Activated CD8-positive, alpha-beta memory T cell treated with anti-CD3 and anti-CD28 coated beads for 36 hours (primary cell): Measurements from ENCODE around the gene PLS3. TPM values are rescaled to one million over a fixed set of nuclear protein-coding genes. Genes with fewer than 3 reads are reported as not detected.
"Not testable (repeated sequence)": the region's sequence is repeated elsewhere in the genome, so short reads cannot be mapped to it uniquely, and the experiment has no call there.

ENCODE experiments used
- CTCF ChIA-PET: fragments of 350-600 bp; sonication (Branson Sonifier 250); formaldehyde crosslinking; loops from one replicate; lab custom pipeline; 2021; ENCODE audit warnings: antibody characterized with exemption; lab: Charles Lee
- POLR2A ChIA-PET: fragments of 350-600 bp; sonication (Branson Sonifier 250); formaldehyde crosslinking; loops from one replicate; lab custom pipeline; 2021; ENCODE audit warnings: antibody characterized with exemption; lab: Charles Lee
- total RNA-seq, 2 experiments: library from RNA; stranded (reverse); gene quantifications; one replicate each; pipeline ENCODE4 v1.2.3, GENCODE V29; 2021

PLS3 gene, protein sequence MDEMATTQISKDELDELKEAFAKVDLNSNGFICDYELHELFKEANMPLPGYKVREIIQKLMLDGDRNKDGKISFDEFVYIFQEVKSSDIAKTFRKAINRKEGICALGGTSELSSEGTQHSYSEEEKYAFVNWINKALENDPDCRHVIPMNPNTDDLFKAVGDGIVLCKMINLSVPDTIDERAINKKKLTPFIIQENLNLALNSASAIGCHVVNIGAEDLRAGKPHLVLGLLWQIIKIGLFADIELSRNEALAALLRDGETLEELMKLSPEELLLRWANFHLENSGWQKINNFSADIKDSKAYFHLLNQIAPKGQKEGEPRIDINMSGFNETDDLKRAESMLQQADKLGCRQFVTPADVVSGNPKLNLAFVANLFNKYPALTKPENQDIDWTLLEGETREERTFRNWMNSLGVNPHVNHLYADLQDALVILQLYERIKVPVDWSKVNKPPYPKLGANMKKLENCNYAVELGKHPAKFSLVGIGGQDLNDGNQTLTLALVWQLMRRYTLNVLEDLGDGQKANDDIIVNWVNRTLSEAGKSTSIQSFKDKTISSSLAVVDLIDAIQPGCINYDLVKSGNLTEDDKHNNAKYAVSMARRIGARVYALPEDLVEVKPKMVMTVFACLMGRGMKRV
- 1 to 10 TPM in 1 of 2 experiments, under 1 TPM in 1; 0.82 to 1.3 TPM for total RNA-seq

DNA sequence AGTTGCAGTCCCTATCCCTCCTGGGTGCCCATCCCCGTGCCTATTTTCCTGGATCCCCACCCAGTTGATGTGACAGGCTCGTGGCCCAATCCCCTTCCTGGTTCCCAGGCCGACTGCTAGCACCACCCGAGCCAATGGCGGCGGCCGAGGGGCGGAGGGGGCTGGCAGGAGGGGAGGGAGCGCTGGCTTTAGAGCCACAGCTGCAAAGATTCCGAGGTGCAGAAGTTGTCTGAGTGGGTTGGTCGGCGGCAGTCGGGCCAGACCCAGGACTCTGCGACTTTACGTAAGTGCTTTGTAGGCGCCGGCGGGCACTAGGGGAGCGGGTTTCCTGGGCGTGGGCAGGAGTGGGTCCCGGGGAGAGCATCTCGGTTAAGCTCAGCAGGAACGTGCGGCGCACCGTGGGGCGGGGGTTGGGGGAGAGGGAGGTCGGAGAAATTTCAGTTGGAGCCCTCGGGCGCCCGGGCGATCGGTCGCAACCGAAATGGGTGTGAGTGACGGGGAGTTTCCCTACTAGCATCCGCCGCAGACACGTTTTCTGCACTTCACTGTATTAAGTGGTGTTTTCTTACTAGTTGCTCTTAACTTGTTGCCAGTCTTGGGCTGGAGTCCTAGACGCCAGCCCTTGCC, at the start of gene PLS3:
Gene PLS3 (plus strand): TSS at position 197 of the 627 bp plus-strand sequence. CDS start 49,077 bp downstream, outside the sequence.
- POLR2A ChIA-PET = no interaction called here
- CTCF ChIA-PET = no interaction called here

DNA sequence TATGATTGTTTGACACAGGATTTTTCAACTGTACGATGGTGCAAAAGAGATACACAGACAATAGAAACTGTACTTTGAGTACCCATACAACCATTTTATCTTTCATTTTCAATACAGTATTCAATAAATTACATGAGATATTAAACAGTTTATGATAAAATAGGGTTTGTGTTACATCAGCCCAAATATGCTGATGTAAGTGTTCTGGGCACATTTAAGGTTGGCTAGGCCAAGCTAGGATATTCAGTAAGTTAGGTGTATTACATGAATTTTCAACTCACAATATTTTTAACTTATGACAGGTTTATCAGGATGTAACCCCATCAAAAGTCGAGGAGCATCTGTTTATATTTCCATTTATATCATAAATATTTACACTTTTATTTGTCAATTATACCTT, 42.9 kb upstream of the PLS3 start:
- ChIA-PET CTCF (no interaction called here), POLR2A (no interaction called here)

DNA sequence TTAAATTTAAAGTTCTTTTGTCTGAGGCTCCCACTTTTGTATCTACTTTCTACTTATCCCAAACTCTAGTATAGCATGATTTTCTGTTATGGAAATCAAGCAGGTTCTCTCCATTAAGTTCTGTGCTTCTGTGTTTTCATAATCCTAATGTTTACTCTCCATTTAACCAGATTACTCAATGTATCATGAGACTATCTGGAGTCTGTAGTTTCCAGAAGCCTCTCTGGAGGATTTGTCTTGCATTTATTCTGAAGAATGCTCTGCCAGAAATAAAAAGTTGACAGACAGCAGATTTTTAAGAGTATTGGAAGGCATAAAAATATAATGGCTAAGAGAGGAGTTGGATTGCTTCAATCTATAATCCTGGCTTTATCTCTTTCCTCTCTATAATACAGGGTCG, 39.2 kb upstream of the PLS3 start:
- ChIA-PET CTCF (no interaction called here), POLR2A (no interaction called here)

DNA sequence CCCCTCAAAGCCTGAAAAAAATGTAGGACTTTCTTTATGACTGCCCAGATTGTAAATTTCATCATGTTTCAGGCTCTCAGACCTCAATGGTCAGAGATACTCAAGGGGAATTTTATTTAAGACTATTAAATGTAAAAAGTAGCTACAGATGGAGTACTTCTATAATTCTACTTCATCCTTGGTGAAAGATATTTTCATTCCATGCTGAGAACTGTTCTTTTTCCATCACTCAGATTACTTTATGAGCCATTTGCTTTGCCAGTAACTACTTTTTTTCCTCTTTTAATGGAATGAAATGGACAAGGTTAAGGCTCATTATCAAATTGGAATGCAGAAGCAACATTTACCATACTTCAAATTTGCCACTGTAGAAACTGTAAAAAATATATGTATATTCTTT, 38.0 kb upstream of the PLS3 start:
- POLR2A ChIA-PET = no interaction called here
- CTCF ChIA-PET = no interaction called here

DNA sequence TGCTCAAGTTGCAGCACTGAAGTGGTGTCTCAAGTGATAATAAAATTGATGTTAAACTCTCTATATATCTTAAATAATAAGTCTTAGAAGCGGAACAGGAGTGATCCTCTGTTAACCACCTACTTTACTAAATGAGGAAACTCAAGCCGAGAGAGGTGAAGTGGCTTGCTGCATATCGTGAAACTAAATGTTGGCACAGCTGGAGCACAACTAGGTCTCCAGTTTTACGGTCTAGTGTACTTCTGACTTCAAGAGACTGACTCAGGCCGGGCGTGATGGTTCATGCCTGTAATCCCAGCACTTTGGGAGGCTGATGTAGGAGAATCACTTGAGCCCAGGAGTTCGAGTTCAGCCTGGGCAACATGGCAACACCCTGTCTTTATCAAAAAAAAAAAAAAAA, 35.5 kb upstream of the PLS3 start:
- ChIA-PET POLR2A (no interaction called here), CTCF (no interaction called here)

DNA sequence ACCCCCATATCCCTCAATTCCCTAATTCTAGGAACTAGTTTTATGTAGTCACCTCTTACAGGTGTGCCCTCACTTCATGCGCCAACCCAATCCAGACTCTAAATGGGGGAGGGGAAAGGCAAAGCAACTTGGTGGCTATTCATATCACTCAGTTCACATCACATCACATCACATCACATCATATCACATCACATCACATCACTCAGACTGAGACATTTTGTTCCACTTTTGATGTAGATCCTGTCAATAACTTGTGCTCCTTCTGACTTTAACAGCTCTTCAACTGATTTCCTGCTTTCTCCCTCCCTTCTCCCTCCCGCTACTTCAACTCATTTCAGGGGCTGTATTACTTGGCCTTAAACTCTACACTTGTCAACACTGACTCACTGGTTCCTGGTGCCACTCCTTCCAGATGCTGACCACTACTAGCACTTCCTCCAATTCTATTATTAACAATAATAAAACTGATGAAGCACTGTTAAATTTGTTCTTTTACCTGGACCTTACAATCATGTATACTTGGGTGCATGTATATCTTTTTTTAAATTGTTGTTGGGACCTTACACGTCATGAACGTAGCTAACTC, 29.1 kb upstream of the PLS3 start:
- POLR2A ChIA-PET = no interaction called here
- CTCF ChIA-PET = no interaction called here

DNA sequence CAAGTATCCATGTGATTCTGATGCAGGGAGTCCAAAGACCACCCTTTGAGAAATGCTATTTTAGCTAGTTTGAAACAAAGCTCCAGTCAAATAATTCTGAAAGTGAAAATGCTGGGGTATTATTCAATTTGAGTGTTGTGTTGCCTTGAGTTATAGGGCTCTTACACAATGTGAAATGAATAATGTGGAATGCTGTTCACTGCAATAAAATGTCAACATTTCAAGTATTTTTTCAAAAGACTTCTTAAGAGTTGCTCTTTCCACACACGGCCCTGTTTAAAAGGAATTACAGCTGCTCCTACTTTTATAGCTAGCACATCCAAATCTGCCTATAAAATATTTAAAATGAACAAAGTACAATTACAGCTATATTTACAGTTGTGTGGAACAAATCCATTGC, 27.5 kb upstream of the PLS3 start:
- ChIA-PET CTCF (no interaction called here), POLR2A (no interaction called here)

DNA sequence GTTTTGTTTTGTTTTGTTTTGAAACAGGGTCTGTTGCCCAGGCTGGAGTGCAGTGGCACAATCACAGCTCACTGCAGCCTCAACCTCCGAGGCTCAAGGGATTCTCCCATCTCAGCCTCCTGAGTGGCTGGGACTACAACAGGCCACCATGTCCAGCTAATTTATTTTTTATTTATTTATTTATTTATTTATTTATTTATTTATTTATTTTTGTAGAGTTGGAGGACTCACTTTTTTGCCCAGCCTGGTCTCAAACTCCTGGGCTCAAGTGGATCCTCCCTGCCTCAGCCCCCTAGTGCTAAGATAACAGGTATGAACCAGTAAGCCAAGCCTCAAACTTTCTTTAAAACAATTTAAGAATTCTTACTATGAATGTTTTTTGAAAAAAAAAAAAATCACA, 26.6 kb upstream of the PLS3 start:
- ChIA-PET CTCF (no interaction called here), POLR2A (no interaction called here)

DNA sequence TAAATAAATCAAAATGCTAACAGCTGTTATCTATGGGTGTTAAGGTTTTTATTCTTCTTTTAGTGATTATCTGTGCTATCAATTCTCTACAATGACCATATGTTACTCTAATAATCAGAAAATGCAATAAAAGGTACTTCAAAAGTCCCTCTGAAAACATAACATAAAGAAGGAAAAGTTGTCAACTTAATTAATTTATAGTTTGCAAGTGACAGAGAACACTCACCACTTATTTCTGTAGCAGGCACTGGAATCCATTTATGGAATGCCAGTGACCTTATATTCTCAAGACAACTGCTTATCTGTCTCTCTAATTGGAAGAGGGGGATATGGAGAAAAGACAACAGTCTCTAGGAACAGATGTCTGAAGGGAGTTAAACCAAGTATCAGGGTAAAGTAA, 25.6 kb upstream of the PLS3 start:
- CTCF ChIA-PET = no interaction called here

DNA sequence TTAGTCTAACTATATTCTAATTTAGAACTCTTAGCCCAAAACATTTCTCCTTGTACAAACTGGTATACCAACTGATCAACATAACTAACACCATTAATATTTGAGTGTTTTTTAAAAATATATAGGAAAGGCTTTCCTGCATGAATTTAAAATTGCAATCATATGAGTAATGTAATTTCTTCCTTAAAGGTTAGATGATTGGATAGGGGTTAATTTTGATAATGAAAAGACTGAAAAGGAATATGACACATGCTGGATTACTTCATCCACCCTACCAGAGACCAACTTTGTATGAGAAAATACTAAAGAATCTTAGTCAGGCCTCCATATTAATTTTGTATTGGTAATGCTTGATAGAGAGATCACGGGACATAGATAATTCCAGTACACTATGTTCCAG, 25.1 kb upstream of the PLS3 start:
- ChIA-PET POLR2A (no interaction called here), CTCF (no interaction called here)

More for the DNA sequence above, 25.6 kb upstream of the PLS3 start:
- POLR2A ChIA-PET = no interaction called here

DNA sequence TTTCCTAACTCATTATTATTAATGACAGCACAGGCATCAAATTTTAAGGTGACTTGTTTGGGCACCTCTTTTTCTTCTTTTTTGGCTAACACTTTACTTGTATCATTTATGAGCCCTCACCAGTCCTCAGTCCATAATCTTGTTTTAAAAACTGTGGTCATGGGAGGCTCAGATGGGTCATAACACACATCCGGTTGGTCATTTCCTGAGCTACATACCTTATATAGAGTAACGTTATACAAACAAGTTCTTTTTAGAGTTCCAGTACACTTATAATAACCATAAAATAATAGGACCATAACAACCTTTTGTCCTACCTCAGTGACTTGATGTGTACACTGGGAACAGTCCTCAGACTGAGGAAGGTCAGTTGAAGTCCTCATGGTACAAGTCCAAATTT, 21.1 kb upstream of the PLS3 start:
- ChIA-PET CTCF (no interaction called here), POLR2A (no interaction called here)

DNA sequence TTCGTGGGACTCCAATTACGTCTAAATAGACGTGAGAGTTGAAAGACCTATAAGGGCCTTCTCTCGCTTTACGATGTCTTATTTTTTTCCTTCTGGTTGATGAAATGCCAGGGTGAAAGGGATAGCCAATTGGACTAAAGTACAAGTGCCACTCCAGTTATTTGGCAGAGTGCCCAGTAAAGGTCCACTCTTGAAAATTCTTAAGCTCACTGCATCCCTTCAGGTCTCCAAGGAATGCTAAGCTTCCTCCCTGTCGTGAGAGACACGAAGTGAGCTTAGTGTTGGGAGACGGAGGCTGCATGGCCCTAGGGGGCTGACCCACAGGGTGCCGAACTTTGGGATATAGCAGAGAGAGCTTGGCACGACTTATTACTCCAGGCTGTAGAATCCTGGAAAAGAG, 19.9 kb upstream of the PLS3 start:
- POLR2A ChIA-PET, CTCF ChIA-PET: not testable (repeated sequence)

DNA sequence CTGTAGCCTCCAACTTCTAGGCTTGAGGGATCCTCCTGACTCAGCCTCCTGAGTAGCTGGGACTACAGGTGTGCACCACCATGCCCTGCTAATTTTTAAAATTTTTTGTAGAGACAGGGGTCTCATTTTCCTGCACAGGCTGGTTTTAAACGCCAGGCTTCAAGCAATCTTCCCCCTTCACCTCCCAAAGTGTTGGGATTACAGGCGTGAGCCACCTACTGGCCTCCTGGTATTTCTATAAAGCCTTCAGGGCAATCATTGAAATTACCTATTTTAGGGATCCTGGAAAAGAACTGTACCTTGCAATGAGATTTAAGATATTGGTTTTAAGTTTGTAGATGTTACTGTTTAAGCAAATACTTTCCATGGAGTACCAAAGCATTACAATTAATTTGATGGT, 13.5 kb upstream of the PLS3 start:
- ChIA-PET CTCF (no interaction called here), POLR2A (no interaction called here)

DNA sequence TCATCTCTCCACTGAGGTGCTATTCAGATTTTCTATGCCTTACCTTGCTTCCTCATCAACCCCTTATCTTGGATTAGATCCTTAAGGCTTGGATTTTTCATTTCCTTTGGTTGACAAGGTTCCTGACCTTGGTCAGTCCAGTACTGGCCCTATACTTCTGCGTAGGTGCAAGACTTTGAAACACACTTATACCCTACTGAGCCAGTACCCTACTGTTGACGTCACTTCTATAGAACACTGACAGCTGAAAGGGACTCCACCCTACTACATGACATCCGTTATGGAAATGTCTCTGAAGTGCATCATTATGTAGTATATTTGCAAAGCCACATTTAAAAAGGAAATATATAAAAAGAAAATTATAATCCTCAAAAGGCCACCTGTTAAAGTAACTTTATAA, 12.0 kb upstream of the PLS3 start:
- POLR2A ChIA-PET = no interaction called here
- CTCF ChIA-PET = no interaction called here

DNA sequence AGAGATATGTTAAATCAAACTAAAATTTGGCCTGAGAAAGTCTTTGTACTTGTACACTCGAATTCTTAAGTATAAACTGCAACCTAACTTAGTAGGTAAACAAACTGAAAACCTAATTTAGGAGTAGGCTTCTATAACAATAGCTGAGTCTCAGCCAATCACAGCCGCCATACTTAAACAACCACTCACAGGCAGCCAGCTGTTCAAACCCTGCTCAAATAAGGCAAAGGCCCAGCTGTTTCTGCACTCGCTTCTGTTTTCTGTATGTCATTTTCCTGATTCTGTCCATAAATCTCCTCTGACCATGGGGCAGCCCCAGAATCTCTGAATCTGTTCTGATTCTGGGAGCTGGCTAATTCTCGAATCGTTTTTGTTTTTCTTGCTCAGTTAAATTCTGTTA, 7.8 kb upstream of the PLS3 start:
- ChIA-PET POLR2A (no interaction called here), CTCF (no interaction called here)

DNA sequence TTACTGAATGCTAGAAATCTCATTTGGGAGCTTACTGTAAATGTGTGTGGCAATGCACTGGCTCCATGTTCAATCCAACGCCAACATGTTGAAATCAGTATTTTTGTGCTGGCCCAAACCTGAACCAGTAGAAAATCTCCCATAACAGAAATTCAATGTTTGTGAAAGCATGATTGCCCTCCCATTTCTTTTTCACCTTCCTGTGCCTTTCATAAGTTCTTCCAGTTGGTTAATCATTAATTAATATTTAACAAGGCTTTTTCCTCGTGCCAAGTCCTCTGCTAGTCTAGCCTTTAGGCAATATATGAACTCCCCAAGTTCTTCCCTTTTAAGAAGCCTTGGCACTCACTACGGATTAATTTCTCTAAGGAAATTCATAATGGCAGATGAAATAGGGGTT, 1.3 kb upstream of the PLS3 start:
- CTCF ChIA-PET = no interaction called here
- POLR2A ChIA-PET = no interaction called here

DNA sequence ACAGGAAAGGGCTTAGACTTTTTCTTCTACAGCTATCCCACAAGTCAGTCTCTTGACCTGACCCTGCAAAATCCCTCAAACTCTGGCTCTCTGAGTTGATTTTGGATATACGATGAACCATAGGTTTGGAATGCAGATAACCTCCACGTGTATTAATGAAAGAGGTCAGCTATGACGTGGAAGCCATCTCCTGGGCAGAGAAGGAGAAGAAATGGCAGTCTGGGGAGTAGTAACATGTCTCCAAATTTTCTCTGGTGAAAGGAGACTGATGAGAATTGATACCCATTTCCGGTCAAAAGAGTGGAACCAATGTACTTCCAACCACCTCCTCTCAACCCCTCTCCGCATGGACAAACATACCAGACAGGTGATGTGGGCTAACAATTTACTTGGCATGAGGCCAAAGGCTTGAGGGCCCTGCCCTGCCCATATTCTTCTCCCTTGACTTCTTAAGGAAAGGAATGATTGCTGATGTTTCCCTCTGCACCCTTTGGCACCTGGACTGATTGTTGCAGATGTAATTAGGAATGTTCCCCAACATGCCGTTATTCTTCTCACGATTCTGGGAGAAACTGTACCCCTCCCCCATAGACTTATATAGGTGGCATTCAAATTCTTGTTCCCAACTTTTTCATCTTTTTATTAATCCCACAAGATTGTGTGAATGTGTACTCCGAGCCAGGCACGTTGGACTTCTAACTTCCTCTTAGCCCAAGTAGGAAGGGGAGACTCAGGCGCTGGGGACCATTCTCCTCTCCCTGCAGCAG, 580 bp upstream of the PLS3 start:
- CTCF ChIA-PET = no interaction called here
- POLR2A ChIA-PET = no interaction called here

DNA sequence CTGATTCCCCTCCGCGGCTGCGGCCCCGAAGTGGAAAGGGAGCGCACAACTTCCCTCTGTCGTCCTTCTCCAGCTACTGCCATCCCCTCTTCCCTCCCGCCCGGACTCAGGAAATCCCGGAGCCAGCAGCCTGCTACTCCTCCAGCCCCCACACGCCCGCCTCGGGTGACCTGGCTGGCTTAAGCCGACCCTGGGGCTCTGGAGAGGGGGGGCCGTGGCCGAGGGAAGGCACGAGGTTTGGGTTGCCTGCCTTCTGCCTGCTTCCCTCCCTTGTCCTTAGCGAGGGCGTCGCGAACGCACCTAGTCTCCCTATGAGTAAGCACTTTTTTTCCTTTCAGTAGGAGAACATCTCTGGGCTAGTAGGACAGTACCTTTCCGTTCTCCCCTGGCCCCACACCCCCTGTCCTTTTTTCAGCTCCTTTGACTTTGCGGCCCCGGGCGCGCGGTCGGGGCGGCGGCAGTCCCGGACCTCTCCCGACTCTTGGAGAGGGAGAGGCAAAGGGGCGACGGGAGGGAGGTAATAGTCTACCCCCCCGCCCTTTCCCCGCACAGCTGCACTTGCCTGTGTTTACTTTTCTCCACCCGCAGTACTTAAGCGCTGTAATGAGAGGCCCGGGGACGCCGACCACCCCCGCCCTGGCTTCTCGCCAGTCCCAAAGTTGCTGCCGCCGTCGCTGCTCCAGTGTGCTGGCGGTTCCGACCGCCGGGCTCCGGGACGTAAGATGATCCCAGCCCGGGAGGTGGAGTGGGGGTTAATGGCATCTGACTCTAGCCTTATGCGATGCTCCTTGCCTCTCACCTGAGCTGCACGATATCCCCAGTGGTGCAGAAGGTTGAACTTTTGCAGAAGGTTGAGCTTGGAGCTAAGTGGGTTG, 868 bp downstream of the PLS3 start:
- POLR2A ChIA-PET = no interaction called here
- CTCF ChIA-PET = no interaction called here

DNA sequence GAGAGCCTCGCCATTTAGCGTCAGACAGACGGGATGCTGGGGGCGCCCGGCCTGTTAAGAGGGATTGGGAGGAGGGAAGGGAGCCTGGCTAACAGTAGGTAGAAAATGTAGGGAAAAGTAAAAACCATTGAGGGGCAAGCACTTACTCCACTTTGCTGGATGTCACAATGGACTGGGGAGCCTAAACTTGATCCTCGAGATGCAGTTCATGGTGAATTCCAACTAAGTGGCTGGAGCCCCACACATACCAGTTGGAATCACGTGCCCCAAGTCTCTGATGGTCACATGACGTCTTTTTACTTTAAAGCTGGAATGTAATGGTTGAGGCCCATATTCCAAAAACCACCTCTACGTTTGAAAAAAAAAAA, 1.5 kb downstream of the PLS3 start:
- ChIA-PET POLR2A (no interaction called here), CTCF (no interaction called here)
